ENCODE data around the gene GDF15. TPM values are rescaled to one million over a fixed set of nuclear protein-coding genes. Genes with fewer than 3 reads are reported as not detected.
A peak's percentile ranks its signal among the peaks of the same experiment; 100 is the strongest.
"Not testable (repeated sequence)": the region's sequence is repeated elsewhere in the genome, so short reads cannot be mapped to it uniquely, and the experiment has no call there.

Gene GDF15
- total RNA-seq, result not detected

GRCh38 chr19:18385675-18386542 is at the start of gene GDF15:
Gene GDF15 (plus strand): TSS chr19:18386158. CDS start chr19:18386190, 32 bp downstream.
- peaks cover 62% of the 10 kb centered on the region for H3K27me3 Mint-ChIP-seq
- peak; percentile 21 for DNase-seq
- peak within 1 kb of the TSS; percentile 50 for H3K27ac Mint-ChIP-seq
- no peak within 1 kb of the TSS for H3K4me3 Mint-ChIP-seq
- CTCF ChIA-PET, result interaction anchor here (0.9 to 3.5 kb wide), 2 partner anchors 29 to 180 kb away, joined by 3 to 14 read pairs; no protein-coding TSS in a partner anchor
- peaks cover 13% of the 10 kb centered on the region for H3K4me1 Mint-ChIP-seq
- POLR2A ChIA-PET, result no interaction called here
- no peaks in the 10 kb centered on the region for H3K9me3 Mint-ChIP-seq
- no peaks in the 10 kb centered on the region for H3K36me3 Mint-ChIP-seq (ENCODE audit: low read depth)

GRCh38 chr19:18338541-18338940 is 47.4 kb upstream of the GDF15 start:
- H3K4me3 Mint-ChIP-seq, result peak overlapping the region; percentile 47
- no peak for DNase-seq
- no peak overlapping the region for H3K27ac Mint-ChIP-seq
- CTCF ChIA-PET, result interaction anchor here (0.9 to 3.1 kb wide), 5 partner anchors 10 to 87 kb away, joined by 3 to 25 read pairs (median 3); no protein-coding TSS in a partner anchor
- POLR2A ChIA-PET, result interaction anchor here (0.9 kb wide), 1 partner anchor 57 kb away, joined by 3 read pairs; the partner anchor contains the start of gene JUND
- H3K9me3 Mint-ChIP-seq, result no peaks in the 10 kb centered on the region
- H3K27me3 Mint-ChIP-seq, result no peaks in the 10 kb centered on the region
- H3K4me1 Mint-ChIP-seq, result peaks cover 22% of the 10 kb centered on the region
- peaks cover 2% of the 10 kb centered on the region for H3K36me3 Mint-ChIP-seq (ENCODE audit: low read depth)

- Mint-ChIP-seq H3K27ac (peak overlapping the region; percentile 80), H3K4me1 (peaks cover 22% of the 10 kb centered on the region), H3K9me3 (no peaks in the 10 kb centered on the region), H3K4me3 (peak overlapping the region; percentile 82), H3K36me3 (ENCODE audit: low read depth) (peaks cover 5% of the 10 kb centered on the region), H3K27me3 (no peaks in the 10 kb centered on the region)
- ChIA-PET POLR2A (interaction anchor here (0.6 to 0.9 kb wide), 2 partner anchors 55 to 58 kb away, joined by 3 read pairs; partner anchors contain the start of gene JUND), CTCF (interaction anchor here (0.6 to 3.1 kb wide), 5 partner anchors 11 to 121 kb away, joined by 4 to 25 read pairs (median 7); no protein-coding TSS in a partner anchor)
- DNase-seq, result no peak
These were observed 46.2 kb upstream of the GDF15 start for GRCh38 chr19:18339723-18340122.

GRCh38 chr19:18340190-18340989 is 45.6 kb upstream of the GDF15 start, which contains the start of gene PGPEP1:
Gene PGPEP1 (plus strand): TSS chr19:18340598. CDS start chr19:18340682, 84 bp downstream.
- peak within 1 kb of the TSS; percentile 81 for H3K27ac Mint-ChIP-seq
- DNase-seq, result peak; percentile 51
- H3K9me3 Mint-ChIP-seq, result no peaks in the 10 kb centered on the region
- no peaks in the 10 kb centered on the region for H3K27me3 Mint-ChIP-seq
- CTCF ChIA-PET, result interaction anchor here (1.9 to 3.1 kb wide), 4 partner anchors 12 to 62 kb away, joined by 7 to 25 read pairs (median 18); no protein-coding TSS in a partner anchor
- peaks cover 7% of the 10 kb centered on the region for H3K36me3 Mint-ChIP-seq (ENCODE audit: low read depth)
- POLR2A ChIA-PET, result no interaction called here
- H3K4me1 Mint-ChIP-seq, result peaks cover 22% of the 10 kb centered on the region
- H3K4me3 Mint-ChIP-seq, result peak within 1 kb of the TSS; percentile 82

- peak overlapping the region; percentile 81 for H3K27ac Mint-ChIP-seq
- H3K27me3 Mint-ChIP-seq, result no peaks in the 10 kb centered on the region
- DNase-seq, result peak; percentile 60
- CTCF ChIA-PET, result interaction anchor here (0.6 to 2.9 kb wide), 7 partner anchors 13 to 131 kb away, joined by 3 to 14 read pairs (median 4); partner anchors contain the start of gene SSBP4
- H3K36me3 Mint-ChIP-seq (ENCODE audit: low read depth), result peaks cover 7% of the 10 kb centered on the region
- H3K9me3 Mint-ChIP-seq, result no peaks in the 10 kb centered on the region
- peak overlapping the region; percentile 82 for H3K4me3 Mint-ChIP-seq
- H3K4me1 Mint-ChIP-seq, result peaks cover 27% of the 10 kb centered on the region
- POLR2A ChIA-PET, result no interaction called here
These were observed 44.7 kb upstream of the GDF15 start for GRCh38 chr19:18340990-18341868.

GRCh38 chr19:18342090-18342632 is 43.8 kb upstream of the GDF15 start:
- no peak for DNase-seq
- Mint-ChIP-seq H3K36me3 (ENCODE audit: low read depth) (peaks cover 7% of the 10 kb centered on the region), H3K9me3 (no peaks in the 10 kb centered on the region), H3K4me1 (peaks cover 29% of the 10 kb centered on the region), H3K27me3 (no peaks in the 10 kb centered on the region), H3K4me3 (peak overlapping the region; percentile 82), H3K27ac (peak overlapping the region; percentile 20)
- ChIA-PET CTCF (interaction anchor here (0.6 to 2.9 kb wide), 8 partner anchors 9 to 132 kb away, joined by 3 to 14 read pairs (median 4); partner anchors contain the start of gene SSBP4), POLR2A (interaction anchor here (0.6 kb wide), 1 partner anchor 63 kb away, joined by 5 read pairs; no protein-coding TSS in a partner anchor)

- H3K9me3 Mint-ChIP-seq, result no peaks in the 10 kb centered on the region
- POLR2A ChIA-PET, result no interaction called here
- H3K36me3 Mint-ChIP-seq (ENCODE audit: low read depth), result peaks cover 7% of the 10 kb centered on the region
- peaks cover 26% of the 10 kb centered on the region for H3K4me1 Mint-ChIP-seq
- H3K4me3 Mint-ChIP-seq, result no peak overlapping the region
- CTCF ChIA-PET, result interaction anchor here (0.6 kb wide), 1 partner anchor 449 kb away, joined by 6 read pairs; no protein-coding TSS in a partner anchor
- H3K27ac Mint-ChIP-seq, result no peak overlapping the region
- DNase-seq, result no peak
- no peaks in the 10 kb centered on the region for H3K27me3 Mint-ChIP-seq
These were observed 41.4 kb upstream of the GDF15 start for GRCh38 chr19:18344582-18344950.

- ChIA-PET CTCF (no interaction called here), POLR2A (no interaction called here)
- Mint-ChIP-seq H3K4me3 (no peak overlapping the region), H3K27ac (no peak overlapping the region), H3K27me3 (no peaks in the 10 kb centered on the region), H3K4me1 (peaks cover 20% of the 10 kb centered on the region), H3K9me3 (no peaks in the 10 kb centered on the region), H3K36me3 (ENCODE audit: low read depth) (peaks cover 9% of the 10 kb centered on the region)
- no peak for DNase-seq
These were observed 40.7 kb upstream of the GDF15 start for GRCh38 chr19:18345296-18345695.

- Mint-ChIP-seq H3K4me3 (no peak overlapping the region), H3K9me3 (no peaks in the 10 kb centered on the region), H3K36me3 (ENCODE audit: low read depth) (peaks cover 12% of the 10 kb centered on the region), H3K27ac (no peak overlapping the region), H3K27me3 (no peaks in the 10 kb centered on the region), H3K4me1 (peaks cover 20% of the 10 kb centered on the region)
- no peak for DNase-seq
- ChIA-PET CTCF (interaction anchor here (1.6 kb wide), 1 partner anchor 14 kb away, joined by 6 read pairs; no protein-coding TSS in a partner anchor), POLR2A (no interaction called here)
These were observed 39.9 kb upstream of the GDF15 start for GRCh38 chr19:18346091-18346490.

GRCh38 chr19:18348171-18348570 is 37.8 kb upstream of the GDF15 start:
- H3K4me1 Mint-ChIP-seq, result peaks cover 8% of the 10 kb centered on the region
- peaks cover 10% of the 10 kb centered on the region for H3K36me3 Mint-ChIP-seq (ENCODE audit: low read depth)
- H3K27me3 Mint-ChIP-seq, result no peaks in the 10 kb centered on the region
- no peak for DNase-seq
- H3K4me3 Mint-ChIP-seq, result no peak overlapping the region
- no peaks in the 10 kb centered on the region for H3K9me3 Mint-ChIP-seq
- no peak overlapping the region for H3K27ac Mint-ChIP-seq
- POLR2A ChIA-PET, result no interaction called here
- CTCF ChIA-PET, result no interaction called here

- ChIA-PET CTCF (interaction anchor here (1.3 kb wide), 1 partner anchor 69 kb away, joined by 3 read pairs; no protein-coding TSS in a partner anchor), POLR2A (interaction anchor here (0.6 kb wide), 1 partner anchor 79 kb away, joined by 6 read pairs; no protein-coding TSS in a partner anchor)
- not testable (repeated sequence) for H3K9me3 Mint-ChIP-seq; H3K4me3 Mint-ChIP-seq; H3K36me3 Mint-ChIP-seq (ENCODE audit: low read depth); H3K27me3 Mint-ChIP-seq; DNase-seq; H3K4me1 Mint-ChIP-seq; H3K27ac Mint-ChIP-seq
These were observed 37.1 kb upstream of the GDF15 start for GRCh38 chr19:18348818-18349339.

All from activated CD4-positive, alpha-beta T cell treated with anti-CD3 and anti-CD28 coated beads, Interleukin-2, amount 10 ng/mL, durations not matched to agents 7 days and 5 days (primary cell).